GM10266 (cell line): ENCODE data around the gene CTDSP1.

Experiments used
- DNase-seq: peaks from one replicate; pipeline ENCODE4 v3.0.0; 2012; ENCODE audit errors: extremely low spot score
- TF ChIP-seq, protein P1 (sequence below): IDR thresholded peaks from 2 replicates; pipeline ENCODE4 v1.5.1; 2012; ENCODE audit warnings: mild to moderate bottlenecking, low read depth; ENCODE audit not compliant: control insufficient read depth, insufficient read depth; ENCODE audit errors: missing control alignments

Gene CTDSP1, protein sequence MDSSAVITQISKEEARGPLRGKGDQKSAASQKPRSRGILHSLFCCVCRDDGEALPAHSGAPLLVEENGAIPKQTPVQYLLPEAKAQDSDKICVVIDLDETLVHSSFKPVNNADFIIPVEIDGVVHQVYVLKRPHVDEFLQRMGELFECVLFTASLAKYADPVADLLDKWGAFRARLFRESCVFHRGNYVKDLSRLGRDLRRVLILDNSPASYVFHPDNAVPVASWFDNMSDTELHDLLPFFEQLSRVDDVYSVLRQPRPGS

DNA sequence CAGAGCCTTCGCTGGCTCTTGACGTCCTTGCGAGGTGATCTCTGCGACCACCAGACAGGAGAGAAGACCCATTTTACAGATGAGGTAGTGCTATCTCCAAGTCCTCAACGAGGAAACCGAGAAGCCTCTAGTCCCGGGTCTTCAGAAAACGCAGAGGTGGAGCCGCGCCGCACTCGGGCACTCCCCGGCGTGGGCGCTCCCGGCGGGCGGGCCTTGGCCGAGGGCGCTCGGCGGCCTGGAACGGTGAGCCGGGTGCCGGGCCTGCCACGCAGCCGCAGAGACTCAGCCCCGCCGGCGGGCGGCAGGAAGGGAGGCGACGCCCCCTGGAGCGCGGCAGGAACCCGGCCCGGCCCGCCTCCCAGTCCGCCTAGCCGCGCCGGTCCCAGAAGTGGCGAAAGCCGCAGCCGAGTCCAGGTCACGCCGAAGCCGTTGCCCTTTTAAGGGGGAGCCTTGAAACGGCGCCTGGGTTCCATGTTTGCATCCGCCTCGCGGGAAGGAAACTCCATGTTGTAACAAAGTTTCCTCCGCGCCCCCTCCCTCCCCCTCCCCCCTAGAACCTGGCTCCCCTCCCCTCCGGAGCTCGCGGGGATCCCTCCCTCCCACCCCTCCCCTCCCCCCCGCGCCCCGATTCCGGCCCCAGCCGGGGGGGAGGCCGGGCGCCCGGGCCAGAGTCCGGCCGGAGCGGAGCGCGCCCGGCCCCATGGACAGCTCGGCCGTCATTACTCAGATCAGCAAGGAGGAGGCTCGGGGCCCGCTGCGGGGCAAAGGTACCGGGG lies at the start of gene CTDSP1:
CTDSP1 (plus strand) TSS at position 478 of the 776 bp plus-strand sequence; CDS start at position 701, 223 bp downstream.
- TF ChIP-seq, protein P1, sequence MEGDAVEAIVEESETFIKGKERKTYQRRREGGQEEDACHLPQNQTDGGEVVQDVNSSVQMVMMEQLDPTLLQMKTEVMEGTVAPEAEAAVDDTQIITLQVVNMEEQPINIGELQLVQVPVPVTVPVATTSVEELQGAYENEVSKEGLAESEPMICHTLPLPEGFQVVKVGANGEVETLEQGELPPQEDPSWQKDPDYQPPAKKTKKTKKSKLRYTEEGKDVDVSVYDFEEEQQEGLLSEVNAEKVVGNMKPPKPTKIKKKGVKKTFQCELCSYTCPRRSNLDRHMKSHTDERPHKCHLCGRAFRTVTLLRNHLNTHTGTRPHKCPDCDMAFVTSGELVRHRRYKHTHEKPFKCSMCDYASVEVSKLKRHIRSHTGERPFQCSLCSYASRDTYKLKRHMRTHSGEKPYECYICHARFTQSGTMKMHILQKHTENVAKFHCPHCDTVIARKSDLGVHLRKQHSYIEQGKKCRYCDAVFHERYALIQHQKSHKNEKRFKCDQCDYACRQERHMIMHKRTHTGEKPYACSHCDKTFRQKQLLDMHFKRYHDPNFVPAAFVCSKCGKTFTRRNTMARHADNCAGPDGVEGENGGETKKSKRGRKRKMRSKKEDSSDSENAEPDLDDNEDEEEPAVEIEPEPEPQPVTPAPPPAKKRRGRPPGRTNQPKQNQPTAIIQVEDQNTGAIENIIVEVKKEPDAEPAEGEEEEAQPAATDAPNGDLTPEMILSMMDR: no peak

DNA sequence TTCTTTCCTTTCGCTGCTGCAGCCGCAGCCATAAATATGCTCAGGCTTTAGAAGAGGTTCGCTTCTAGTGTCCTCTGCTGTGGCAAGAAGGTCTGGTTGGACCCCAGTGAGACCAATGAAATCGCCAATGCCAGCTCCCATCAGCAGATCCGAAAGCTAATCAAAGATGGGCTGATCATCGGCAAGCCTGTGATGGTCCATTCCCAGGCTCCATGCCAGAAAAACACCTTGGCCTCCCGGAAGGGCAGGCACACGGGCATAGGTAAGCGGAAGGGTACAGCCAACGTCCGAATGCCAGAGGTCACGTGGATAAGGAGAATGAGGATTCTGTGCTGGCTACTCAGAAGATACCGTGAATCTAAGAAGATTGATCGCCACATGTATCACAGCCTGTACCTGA lies 45.6 kb upstream of the CTDSP1 start:
- no peak for DNase-seq
- TF ChIP-seq, protein P1: no peak

More for the DNA sequence above, at the start of gene CTDSP1:
- peak; percentile 94 for DNase-seq

DNA sequence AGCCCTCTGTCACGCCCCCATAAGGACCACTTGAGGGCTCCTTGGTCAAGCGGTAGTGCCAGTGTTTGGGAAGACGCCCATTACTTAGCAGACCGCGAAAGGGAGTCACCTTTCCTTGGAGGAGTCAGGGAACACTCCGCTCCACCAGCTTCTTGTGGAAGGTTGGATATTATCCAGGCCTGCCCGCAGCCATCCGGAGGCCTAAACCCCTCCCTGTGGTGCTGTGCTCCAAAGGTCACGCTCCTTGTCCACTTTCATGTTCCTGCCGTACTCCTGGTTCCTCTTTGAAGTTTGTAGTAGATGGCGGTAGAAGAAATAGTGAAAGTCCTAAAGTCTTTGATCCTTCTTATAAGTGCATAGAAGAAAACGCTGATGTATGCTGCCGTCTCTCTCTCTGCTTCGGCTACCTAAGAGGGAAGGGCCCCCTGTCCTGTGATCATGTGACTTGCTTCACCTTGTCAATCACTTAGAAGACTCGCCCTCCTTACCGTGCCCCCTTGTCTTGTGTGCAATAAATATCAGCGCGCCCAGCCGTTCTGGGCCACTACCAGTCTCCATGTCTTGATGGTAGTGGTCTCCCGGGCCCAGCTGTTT lies 44.7 kb upstream of the CTDSP1 start:
- TF ChIP-seq, protein P1: no peak
- DNase-seq: no peak

DNA sequence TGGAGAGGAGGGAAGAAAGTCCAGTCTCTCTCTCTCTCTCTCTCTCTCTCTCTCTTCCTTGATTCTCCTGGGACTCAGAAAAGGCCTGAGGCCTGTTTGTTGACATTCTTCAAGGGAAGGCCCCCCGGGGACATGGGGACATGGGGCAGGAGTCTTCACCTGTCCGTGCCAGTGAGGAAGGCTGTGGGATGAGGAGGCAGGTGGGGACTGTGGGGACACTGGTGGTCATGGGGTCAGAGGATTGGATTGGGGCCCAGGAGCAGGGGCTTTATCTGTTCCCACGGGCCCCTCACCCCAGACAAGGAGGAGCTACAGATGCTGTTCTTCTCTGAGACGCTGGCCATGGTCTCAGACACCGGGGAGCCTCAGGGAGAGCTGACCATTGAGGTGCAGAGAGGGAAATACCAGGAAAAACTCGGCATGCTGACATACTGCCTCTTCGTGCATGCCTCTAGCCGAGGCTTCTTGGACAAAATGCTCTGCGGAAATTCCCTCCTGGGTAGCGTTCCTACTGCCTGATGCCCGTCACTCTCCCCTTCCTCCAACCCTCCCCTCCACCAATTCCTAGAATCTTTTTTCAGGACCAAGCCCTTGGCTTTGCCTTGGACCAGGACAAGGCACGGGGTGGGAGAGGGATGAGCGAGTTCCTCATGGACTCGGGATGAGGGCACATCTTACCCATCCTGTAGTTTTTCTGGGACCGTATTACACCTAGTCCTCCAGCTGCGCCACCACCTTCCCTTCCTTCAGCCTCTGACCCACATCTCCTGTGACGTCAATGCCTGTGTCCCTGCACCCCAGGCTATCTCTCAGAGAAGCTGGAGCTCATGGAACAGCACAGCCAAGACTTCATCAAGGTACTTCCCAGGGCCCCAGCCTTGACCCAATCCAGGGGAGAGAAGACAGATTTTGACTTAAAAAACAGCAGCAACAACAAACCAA lies 42.2 kb upstream of the CTDSP1 start:
- TF ChIP-seq, protein P1: no peak
- DNase-seq: no peak

DNA sequence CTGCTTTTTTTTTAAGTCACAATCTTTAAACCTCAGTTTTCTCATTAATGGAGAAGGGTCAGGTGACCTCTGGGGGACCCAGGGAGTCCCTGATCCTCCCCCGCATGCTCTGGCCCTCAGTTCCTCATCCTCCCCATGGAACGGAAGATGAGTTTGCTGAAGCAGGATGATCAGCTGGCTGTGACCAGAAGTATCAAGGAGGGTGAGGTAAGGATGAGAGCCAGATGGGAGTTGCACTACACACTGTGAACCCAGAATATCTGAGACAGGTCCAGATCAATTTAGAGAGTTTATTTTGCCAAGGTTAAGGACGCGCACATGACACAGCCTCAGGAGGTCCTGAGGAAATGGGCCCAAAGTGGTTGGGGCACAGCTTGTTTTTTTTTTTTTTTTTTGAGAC lies 39.2 kb upstream of the CTDSP1 start:
- DNase-seq: no peak
- TF ChIP-seq, protein P1: no peak

DNA sequence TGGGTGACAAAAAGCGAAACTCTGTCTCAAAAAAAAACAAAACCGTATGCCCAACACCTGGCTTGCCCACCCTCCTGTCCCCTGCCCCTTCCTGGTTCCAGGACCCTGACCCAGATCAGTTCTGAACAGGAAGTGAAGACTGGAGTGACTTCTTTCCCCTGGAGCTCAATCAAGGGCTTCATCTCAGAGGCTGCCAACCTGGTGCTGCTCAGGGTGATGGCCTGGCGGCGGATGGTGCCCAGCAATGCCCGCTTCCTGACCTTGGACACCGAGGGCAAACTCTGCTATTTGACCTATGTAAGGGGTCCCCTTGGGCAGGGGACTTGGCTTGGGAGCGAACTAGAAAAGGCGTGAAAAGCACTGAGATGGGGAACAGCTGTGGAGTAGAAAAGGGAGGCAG lies 37.1 kb upstream of the CTDSP1 start:
- TF ChIP-seq, protein P1: no peak
- no peak for DNase-seq
